ENCODE results near the gene KANSL1.
"Not testable (repeated sequence)": the region's sequence is repeated elsewhere in the genome, so short reads cannot be mapped to it uniquely, and the experiment has no call there.

Gene KANSL1

GRCh38 chr17:46026166-46027047, 166.8 kb downstream of the KANSL1 start:
- Histone ChIP-seq H3K4me1 (ENCODE audit: control extremely low read depth in 1 of 4, control insufficient read depth in 4 of 4, insufficient read depth in 4 of 4, low read length in 3 of 4) (peaks cover 0 to 16% (median 5%) of the 10 kb centered on the region in 4 experiments), H3K27ac (ENCODE audit: insufficient read depth in 1 of 2, low read depth in 1 of 2, low read length in 2 of 2, poor library complexity in 1 of 2, severe bottlenecking in 2 of 2) (peak overlapping the region in 1 of 2 experiments; percentile 46), H3K9me3 (ENCODE audit: control extremely low read depth in 1 of 5, control insufficient read depth in 4 of 5, insufficient read depth in 2 of 5, low read depth in 1 of 5, low read length in 4 of 5) (no peaks in the 10 kb centered on the region), H3K27me3 (replicated peaks in 2 of 5; ENCODE audit: control insufficient read depth in 4 of 5, insufficient read depth in 5 of 5, low read length in 4 of 5) (no peaks in the 10 kb centered on the region), H3K36me3 (ENCODE audit: control insufficient read depth in 4 of 4, insufficient read depth in 4 of 4, low read length in 3 of 4) (peaks cover 2 to 58% (median 29%) of the 10 kb centered on the region in 4 experiments), H3K4me3 (ENCODE audit: control insufficient read depth in 1 of 7, extremely low read depth in 1 of 7, insufficient read depth in 4 of 7, low read depth in 2 of 7, low read length in 6 of 7) (no peak overlapping the region)
- peak in 1 of 3 donors; percentile 8 for DNase-seq
- WGBS (ENCODE audit: insufficient coverage), result 77% methylated on average over 14 of the region's 17 CpGs
- POLR2A ChIA-PET, result no interaction called here
- CTCF ChIA-PET, result no interaction called here

GRCh38 chr17:46025510-46026165, 167.6 kb downstream of the KANSL1 start:
- H3K4me3 ChIP-seq (ENCODE audit: control insufficient read depth in 1 of 7, extremely low read depth in 1 of 7, insufficient read depth in 4 of 7, low read depth in 2 of 7, low read length in 6 of 7), result no peak overlapping the region
- H3K36me3 ChIP-seq (ENCODE audit: control insufficient read depth in 4 of 4, insufficient read depth in 4 of 4, low read length in 3 of 4), result peaks cover 0 to 50% (median 22%) of the 10 kb centered on the region in 4 experiments
- no peak for DNase-seq
- ChIA-PET CTCF (no interaction called here), POLR2A (no interaction called here)
- H3K27me3 ChIP-seq (replicated peaks in 2 of 5; ENCODE audit: control insufficient read depth in 4 of 5, insufficient read depth in 5 of 5, low read length in 4 of 5), result no peaks in the 10 kb centered on the region
- no peak overlapping the region for H3K27ac ChIP-seq (ENCODE audit: insufficient read depth in 1 of 2, low read depth in 1 of 2, low read length in 2 of 2, poor library complexity in 1 of 2, severe bottlenecking in 2 of 2)
- WGBS (ENCODE audit: insufficient coverage), result 96% methylated on average over 4 of the region's 8 CpGs
- no peaks in the 10 kb centered on the region for H3K9me3 ChIP-seq (ENCODE audit: control extremely low read depth in 1 of 5, control insufficient read depth in 4 of 5, insufficient read depth in 2 of 5, low read depth in 1 of 5, low read length in 4 of 5)
- peaks cover 0 to 16% (median 5%) of the 10 kb centered on the region in 4 experiments for H3K4me1 ChIP-seq (ENCODE audit: control extremely low read depth in 1 of 4, control insufficient read depth in 4 of 4, insufficient read depth in 4 of 4, low read length in 3 of 4)

- 95% methylated on average over 4 of the region's 10 CpGs for WGBS (ENCODE audit: insufficient coverage)
- Histone ChIP-seq H3K27me3 (replicated peaks in 2 of 5; ENCODE audit: control insufficient read depth in 4 of 5, insufficient read depth in 5 of 5, low read length in 4 of 5) (no peaks in the 10 kb centered on the region), H3K9me3 (ENCODE audit: control extremely low read depth in 1 of 5, control insufficient read depth in 4 of 5, insufficient read depth in 2 of 5, low read depth in 1 of 5, low read length in 4 of 5) (no peaks in the 10 kb centered on the region), H3K36me3 (ENCODE audit: control insufficient read depth in 4 of 4, insufficient read depth in 4 of 4, low read length in 3 of 4) (peaks cover 0 to 45% (median 16%) of the 10 kb centered on the region in 4 experiments), H3K4me3 (ENCODE audit: control insufficient read depth in 1 of 7, extremely low read depth in 1 of 7, insufficient read depth in 4 of 7, low read depth in 2 of 7, low read length in 6 of 7) (no peak overlapping the region), H3K4me1 (ENCODE audit: control extremely low read depth in 1 of 4, control insufficient read depth in 4 of 4, insufficient read depth in 4 of 4, low read length in 3 of 4) (peaks cover 0 to 16% (median 6%) of the 10 kb centered on the region in 4 experiments), H3K27ac (ENCODE audit: insufficient read depth in 1 of 2, low read depth in 1 of 2, low read length in 2 of 2, poor library complexity in 1 of 2, severe bottlenecking in 2 of 2) (no peak overlapping the region)
- DNase-seq, result no peak
- CTCF ChIA-PET, result no interaction called here
- POLR2A ChIA-PET, result no interaction called here
Observed at GRCh38 chr17:46025060-46025459, 168.2 kb downstream of the KANSL1 start.

- ChIA-PET CTCF (no interaction called here), POLR2A (no interaction called here)
- Histone ChIP-seq H3K36me3 (ENCODE audit: control insufficient read depth in 4 of 4, insufficient read depth in 4 of 4, low read length in 3 of 4) (peaks cover 0 to 44% (median 15%) of the 10 kb centered on the region in 4 experiments), H3K9me3 (ENCODE audit: control extremely low read depth in 1 of 5, control insufficient read depth in 4 of 5, insufficient read depth in 2 of 5, low read depth in 1 of 5, low read length in 4 of 5) (no peaks in the 10 kb centered on the region), H3K27ac (ENCODE audit: insufficient read depth in 1 of 2, low read depth in 1 of 2, low read length in 2 of 2, poor library complexity in 1 of 2, severe bottlenecking in 2 of 2) (no peak overlapping the region), H3K4me1 (ENCODE audit: control extremely low read depth in 1 of 4, control insufficient read depth in 4 of 4, insufficient read depth in 4 of 4, low read length in 3 of 4) (peaks cover 0 to 16% (median 6%) of the 10 kb centered on the region in 4 experiments), H3K4me3 (ENCODE audit: control insufficient read depth in 1 of 7, extremely low read depth in 1 of 7, insufficient read depth in 4 of 7, low read depth in 2 of 7, low read length in 6 of 7) (no peak overlapping the region), H3K27me3 (replicated peaks in 2 of 5; ENCODE audit: control insufficient read depth in 4 of 5, insufficient read depth in 5 of 5, low read length in 4 of 5) (no peaks in the 10 kb centered on the region)
- 91% methylated on average over 13 of the region's 14 CpGs for whole genome bisulfite sequencing (ENCODE audit: insufficient coverage)
- DNase-seq, result no peak
Observed at GRCh38 chr17:46024590-46024989, 168.6 kb downstream of the KANSL1 start.

- peak in 1 of 3 donors; percentile 12 for DNase-seq
- ChIA-PET POLR2A (no interaction called here), CTCF (no interaction called here)
- 94% methylated on average over 18 of the region's 24 CpGs for WGBS (ENCODE audit: insufficient coverage)
- H3K4me1 ChIP-seq (ENCODE audit: control extremely low read depth in 1 of 4, control insufficient read depth in 4 of 4, insufficient read depth in 4 of 4, low read length in 3 of 4), result peaks cover 0 to 16% (median 6%) of the 10 kb centered on the region in 4 experiments
- H3K9me3 ChIP-seq (ENCODE audit: control extremely low read depth in 1 of 5, control insufficient read depth in 4 of 5, insufficient read depth in 2 of 5, low read depth in 1 of 5, low read length in 4 of 5), result no peaks in the 10 kb centered on the region
- no peak overlapping the region for H3K27ac ChIP-seq (ENCODE audit: insufficient read depth in 1 of 2, low read depth in 1 of 2, low read length in 2 of 2, poor library complexity in 1 of 2, severe bottlenecking in 2 of 2)
- H3K4me3 ChIP-seq (ENCODE audit: control insufficient read depth in 1 of 7, extremely low read depth in 1 of 7, insufficient read depth in 4 of 7, low read depth in 2 of 7, low read length in 6 of 7), result no peak overlapping the region
- H3K36me3 ChIP-seq (ENCODE audit: control insufficient read depth in 4 of 4, insufficient read depth in 4 of 4, low read length in 3 of 4), result peaks cover 0 to 37% (median 12%) of the 10 kb centered on the region in 4 experiments
- no peaks in the 10 kb centered on the region for H3K27me3 ChIP-seq (replicated peaks in 2 of 5; ENCODE audit: control insufficient read depth in 4 of 5, insufficient read depth in 5 of 5, low read length in 4 of 5)
Observed at GRCh38 chr17:46023783-46024388, 169.3 kb downstream of the KANSL1 start.

- H3K4me3 ChIP-seq (ENCODE audit: control insufficient read depth in 1 of 7, extremely low read depth in 1 of 7, insufficient read depth in 4 of 7, low read depth in 2 of 7, low read length in 6 of 7); POLR2A ChIA-PET; DNase-seq; H3K9me3 ChIP-seq (ENCODE audit: control extremely low read depth in 1 of 5, control insufficient read depth in 4 of 5, insufficient read depth in 2 of 5, low read depth in 1 of 5, low read length in 4 of 5); H3K27me3 ChIP-seq (replicated peaks in 2 of 5; ENCODE audit: control insufficient read depth in 4 of 5, insufficient read depth in 5 of 5, low read length in 4 of 5); H3K27ac ChIP-seq (ENCODE audit: insufficient read depth in 1 of 2, low read depth in 1 of 2, low read length in 2 of 2, poor library complexity in 1 of 2, severe bottlenecking in 2 of 2); CTCF ChIA-PET: not testable (repeated sequence)
- 98% methylated on average over 7 of the region's 7 CpGs for WGBS (ENCODE audit: insufficient coverage)
- H3K4me1 ChIP-seq (ENCODE audit: control extremely low read depth in 1 of 4, control insufficient read depth in 4 of 4, insufficient read depth in 4 of 4, low read length in 3 of 4), result peaks cover 0 to 16% (median 6%) of the 10 kb centered on the region in 4 experiments
- H3K36me3 ChIP-seq (ENCODE audit: control insufficient read depth in 4 of 4, insufficient read depth in 4 of 4, low read length in 3 of 4), result peaks cover 0 to 32% (median 9%) of the 10 kb centered on the region in 4 experiments
Observed at GRCh38 chr17:46023366-46023765, 169.9 kb downstream of the KANSL1 start.
